Measurements from ENCODE around the gene KEL.

The KEL gene

GRCh38 chr7:142945001-142945400 lies 17.2 kb downstream of the KEL start:
- TF ChIP-seq GATA1 (IDR thresholded peaks at IDR 0.05; ENCODE audit: low read depth, low read length) (no peak), POLR2A (IDR thresholded peaks at IDR 0.05; ENCODE audit: low read length) (peak; percentile 56)

GRCh38 chr7:142943706-142944268 lies 18.4 kb downstream of the KEL start:
- no peak for TF ChIP-seq GATA1 (IDR thresholded peaks at IDR 0.05; ENCODE audit: low read depth, low read length)
- peak; percentile 48 for TF ChIP-seq POLR2A (IDR thresholded peaks at IDR 0.05; ENCODE audit: low read length)
- DNase-seq = peak; percentile 12 to 32

More at GRCh38 chr7:142945001-142945400, 17.2 kb downstream of the KEL start:
- peak in 1 of 2 experiments; percentile 18 for DNase-seq

- TF ChIP-seq GATA1 (IDR thresholded peaks at IDR 0.05; ENCODE audit: low read depth, low read length) = no peak
- no peak for TF ChIP-seq POLR2A (IDR thresholded peaks at IDR 0.05; ENCODE audit: low read length)
- DNase-seq = no peak
These were observed 19.4 kb downstream of the KEL start for GRCh38 chr7:142942746-142943145.

- no peak for DNase-seq
- TF ChIP-seq POLR2A (IDR thresholded peaks at IDR 0.05; ENCODE audit: low read length) (no peak), GATA1 (IDR thresholded peaks at IDR 0.05; ENCODE audit: low read depth, low read length) (no peak)
These were observed 20.6 kb downstream of the KEL start for GRCh38 chr7:142941541-142941940.

GRCh38 chr7:142940966-142941535 lies 21.1 kb downstream of the KEL start:
- no peak for DNase-seq
- TF ChIP-seq GATA1 (IDR thresholded peaks at IDR 0.05; ENCODE audit: low read depth, low read length) (no peak), POLR2A (IDR thresholded peaks at IDR 0.05; ENCODE audit: low read length) (no peak)

GRCh38 chr7:142939226-142939910 lies 22.8 kb downstream of the KEL start, which contains the start of gene LLCFC1:
TSS of gene LLCFC1 (plus strand) at chr7:142939484. CDS start at chr7:142939622, 138 bp downstream.
- no peak for TF ChIP-seq GATA1 (IDR thresholded peaks at IDR 0.05; ENCODE audit: low read depth, low read length)
- TF ChIP-seq POLR2A (IDR thresholded peaks at IDR 0.05; ENCODE audit: low read length) = no peak
- DNase-seq = peak; percentile 17 to 27

- DNase-seq = no peak
- TF ChIP-seq GATA1 (IDR thresholded peaks at IDR 0.05; ENCODE audit: low read depth, low read length) = no peak
- TF ChIP-seq POLR2A (IDR thresholded peaks at IDR 0.05; ENCODE audit: low read length) = peak; percentile 7
These were observed 23.6 kb downstream of the KEL start for GRCh38 chr7:142938611-142939010.

- DNase-seq = peak; percentile 20 to 30
- no peak for TF ChIP-seq GATA1 (IDR thresholded peaks at IDR 0.05; ENCODE audit: low read depth, low read length)
- TF ChIP-seq POLR2A (IDR thresholded peaks at IDR 0.05; ENCODE audit: low read length) = no peak
These were observed 26.1 kb downstream of the KEL start for GRCh38 chr7:142935941-142936565.

- DNase-seq = no peak
- TF ChIP-seq POLR2A (IDR thresholded peaks at IDR 0.05; ENCODE audit: low read length) (no peak), GATA1 (IDR thresholded peaks at IDR 0.05; ENCODE audit: low read depth, low read length) (no peak)
These were observed 28.1 kb downstream of the KEL start for GRCh38 chr7:142934056-142934455.

GRCh38 chr7:142933624-142934023 lies 28.5 kb downstream of the KEL start, which contains the start of gene TRPV5:
TSS of gene TRPV5 (minus strand) at chr7:142933746. CDS start at chr7:142933459, 287 bp downstream.
- TF ChIP-seq GATA1 (IDR thresholded peaks at IDR 0.05; ENCODE audit: low read depth, low read length) = no peak
- peak; percentile 21 for TF ChIP-seq POLR2A (IDR thresholded peaks at IDR 0.05; ENCODE audit: low read length)
- DNase-seq = peak; percentile 19 to 32

- DNase-seq = no peak
- TF ChIP-seq GATA1 (IDR thresholded peaks at IDR 0.05; ENCODE audit: low read depth, low read length) = no peak
- no peak for TF ChIP-seq POLR2A (IDR thresholded peaks at IDR 0.05; ENCODE audit: low read length)
These were observed 29.1 kb downstream of the KEL start for GRCh38 chr7:142933092-142933475.

- TF ChIP-seq GATA1 (IDR thresholded peaks at IDR 0.05; ENCODE audit: low read depth, low read length) (no peak), POLR2A (IDR thresholded peaks at IDR 0.05; ENCODE audit: low read length) (no peak)
- DNase-seq = no peak
These were observed 29.6 kb downstream of the KEL start for GRCh38 chr7:142932386-142933091.

GRCh38 chr7:142930126-142930730 lies 31.9 kb downstream of the KEL start:
- TF ChIP-seq POLR2A (IDR thresholded peaks at IDR 0.05; ENCODE audit: low read length) (no peak), GATA1 (IDR thresholded peaks at IDR 0.05; ENCODE audit: low read depth, low read length) (no peak)
- no peak for DNase-seq
